Mesendoderm (in vitro differentiated cells): ENCODE data around the gene KIAA1328.

ENCODE experiments used
- DNase-seq: peaks from one replicate; pipeline ENCODE4 v3.0.0; 2013
- H2AK5ac ChIP-seq: 2 replicates; pipeline ENCODE4 v1.6.1; 2013; ENCODE audit warnings: low read length, inconsistent platforms
- H2BK120ac ChIP-seq: 2 replicates; pipeline ENCODE4 v1.6.1; 2013; ENCODE audit warnings: low read depth, mild to moderate bottlenecking, low read length, moderate library complexity, mixed read lengths
- H2BK15ac ChIP-seq: replicated peaks from 2 replicates; pipeline ENCODE4 v1.6.1; 2013; ENCODE audit warnings: low read depth, mild to moderate bottlenecking, moderate library complexity
- H2BK5ac ChIP-seq: 2 replicates; pipeline ENCODE4 v1.6.1; 2013; ENCODE audit warnings: low read length, inconsistent platforms
- H3K18ac ChIP-seq: 2 replicates; pipeline ENCODE4 v1.6.1; 2013; ENCODE audit warnings: mild to moderate bottlenecking, low read length, mixed read lengths
- H3K23ac ChIP-seq: one replicate; pipeline ENCODE4 v1.6.1; 2013; ENCODE audit warnings: low read length
- H3K27ac ChIP-seq: 2 replicates; pipeline ENCODE4 v1.5.1; 2013; ENCODE audit warnings: low read depth, mild to moderate bottlenecking, inconsistent platforms, low read length, moderate library complexity
- H3K27me3 ChIP-seq: 2 replicates; pipeline ENCODE4 v1.6.1; 2013; ENCODE audit warnings: low read length, control low read depth, mild to moderate bottlenecking, inconsistent platforms; ENCODE audit not compliant: insufficient read depth, poor library complexity
- H3K36me3 ChIP-seq: 2 replicates; pipeline ENCODE4 v1.6.1; 2013; ENCODE audit warnings: low read length, inconsistent platforms; ENCODE audit not compliant: control insufficient read depth, insufficient read depth
- H3K4ac ChIP-seq: one replicate; pipeline ENCODE4 v1.6.1; 2013; ENCODE audit warnings: low read depth, mild to moderate bottlenecking, low read length, moderate library complexity
- H3K4me1 ChIP-seq: 2 replicates; pipeline ENCODE4 v1.6.1; 2013; ENCODE audit warnings: low read depth, low read length, inconsistent platforms; ENCODE audit not compliant: control insufficient read depth
- H3K4me2 ChIP-seq: 2 replicates; pipeline ENCODE4 v1.6.1; 2013; ENCODE audit warnings: low read length
- H3K4me3 ChIP-seq: 2 replicates; pipeline ENCODE4 v1.5.1; 2013; ENCODE audit warnings: mild to moderate bottlenecking, low read length
- H3K56ac ChIP-seq: one replicate; pipeline ENCODE4 v1.6.1; 2013; ENCODE audit warnings: low read length
- H3K79me1 ChIP-seq: 2 replicates; pipeline ENCODE4 v1.6.1; 2013; ENCODE audit warnings: low read length, inconsistent platforms
- H3K79me2 ChIP-seq: 2 replicates; pipeline ENCODE4 v1.6.1; 2013; ENCODE audit warnings: mild to moderate bottlenecking, low read length; ENCODE audit not compliant: control insufficient read depth, insufficient read depth
- H3K9ac ChIP-seq: 2 replicates; pipeline ENCODE4 v1.6.1; 2013; ENCODE audit warnings: low read length, inconsistent platforms
- H4K5ac ChIP-seq: one replicate; pipeline ENCODE4 v1.6.1; 2013; ENCODE audit warnings: low read length
- H4K8ac ChIP-seq: one replicate; pipeline ENCODE4 v1.6.1; 2013; ENCODE audit warnings: low read depth, mild to moderate bottlenecking, control low read depth, low read length, moderate library complexity
- WGBS: extraction: QIAGEN DNeasy Blood & Tissue Kit; methylation state at CpG from one replicate; pipeline ENCODE4 v1.1.7; 2013; ENCODE audit warnings: low lambda C conversion rate, missing lambda C conversion rate; ENCODE audit not compliant: insufficient coverage; ENCODE audit errors: extremely low coverage; 5-methylcytosine and 5-hydroxymethylcytosine counted together

Gene KIAA1328

GRCh38 chr18:36934884-36935283 lies 106.0 kb downstream of the KIAA1328 start:
- Histone ChIP-seq H3K4me1 (no peaks in the 10 kb centered on the region), H2AK5ac (no peak overlapping the region), H4K8ac (no peak overlapping the region), H3K18ac (no peak overlapping the region), H3K79me2 (no peaks in the 10 kb centered on the region), H4K5ac (no peak overlapping the region), H3K4ac (no peak overlapping the region), H2BK5ac (no peak overlapping the region), H2BK15ac (no peak overlapping the region), H3K27me3 (no peaks in the 10 kb centered on the region), H3K36me3 (no peaks in the 10 kb centered on the region), H3K56ac (no peak overlapping the region), H3K27ac (no peak overlapping the region), H3K9ac (no peak overlapping the region), H3K4me3 (no peak overlapping the region), H3K79me1 (no peaks in the 10 kb centered on the region), H3K4me2 (no peak overlapping the region), H3K23ac (no peak overlapping the region), H2BK120ac (no peak overlapping the region)
- DNase-seq, result no peak
- WGBS, result no CpG with 5 or more reads among the region's 1 CpG

GRCh38 chr18:36942264-36942663 lies 113.3 kb downstream of the KIAA1328 start:
- DNase-seq, result peak; percentile 53

DNA sequence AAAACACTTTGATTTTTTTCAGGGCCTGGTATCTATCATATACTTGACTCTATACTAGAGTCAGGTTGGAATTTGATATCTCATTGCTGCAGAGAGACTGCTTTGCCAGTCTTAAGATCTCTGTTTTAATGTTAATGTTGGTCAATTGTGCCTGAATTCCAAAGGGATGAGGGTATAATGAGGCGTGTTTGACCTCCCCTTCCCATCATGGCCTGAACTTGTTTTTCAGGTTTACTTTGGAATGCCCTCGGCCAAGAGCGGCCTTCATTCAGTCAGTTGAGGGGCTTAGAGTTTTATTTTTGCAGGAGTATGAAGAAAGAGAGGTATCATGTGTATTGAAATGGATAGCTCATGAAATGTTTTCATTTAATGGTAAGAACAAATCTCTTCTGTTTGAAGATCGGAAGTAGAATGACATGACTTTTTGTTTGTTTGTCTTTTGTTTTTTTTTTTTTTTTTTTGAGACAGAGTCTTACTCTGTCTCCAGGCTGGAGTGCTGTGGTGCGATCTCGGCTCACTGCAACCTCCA lies 119.0 kb downstream of the KIAA1328 start:
- WGBS, result no CpG with 5 or more reads among the region's 6 CpGs
- H3K27ac ChIP-seq, result peak overlapping the region; percentile 17
- no peak overlapping the region for H3K9ac ChIP-seq
- peak; percentile 97 for DNase-seq
- H3K27me3 ChIP-seq, result no peaks in the 10 kb centered on the region
- no peak overlapping the region for H2BK120ac ChIP-seq
- H4K5ac ChIP-seq, result no peak overlapping the region
- no peak overlapping the region for H2BK5ac ChIP-seq
- H3K18ac ChIP-seq, result no peak overlapping the region
- no peak overlapping the region for H3K56ac ChIP-seq
- H3K79me1 ChIP-seq, result no peaks in the 10 kb centered on the region
- no peak overlapping the region for H3K4me2 ChIP-seq
- no peak overlapping the region for H3K4ac ChIP-seq
- H3K4me1 ChIP-seq, result peaks cover 4% of the 10 kb centered on the region
- H3K36me3 ChIP-seq, result no peaks in the 10 kb centered on the region
- H2AK5ac ChIP-seq, result no peak overlapping the region
- H3K23ac ChIP-seq, result no peak overlapping the region
- no peak overlapping the region for H4K8ac ChIP-seq
- no peaks in the 10 kb centered on the region for H3K79me2 ChIP-seq
- no peak overlapping the region for H2BK15ac ChIP-seq
- no peak overlapping the region for H3K4me3 ChIP-seq

More at GRCh38 chr18:36942264-36942663, 113.3 kb downstream of the KIAA1328 start:
- H3K27ac ChIP-seq, result no peak overlapping the region
- H3K79me1 ChIP-seq, result no peaks in the 10 kb centered on the region
- no peak overlapping the region for H2AK5ac ChIP-seq
- no peak overlapping the region for H3K4ac ChIP-seq
- H4K8ac ChIP-seq, result no peak overlapping the region
- no peak overlapping the region for H4K5ac ChIP-seq
- H2BK5ac ChIP-seq, result no peak overlapping the region
- no peak overlapping the region for H3K4me2 ChIP-seq
- no peak overlapping the region for H3K9ac ChIP-seq
- H3K56ac ChIP-seq, result no peak overlapping the region
- H2BK15ac ChIP-seq, result no peak overlapping the region
- no peak overlapping the region for H3K18ac ChIP-seq
- H3K79me2 ChIP-seq, result no peaks in the 10 kb centered on the region
- peaks cover 2% of the 10 kb centered on the region for H3K4me1 ChIP-seq
- no peaks in the 10 kb centered on the region for H3K36me3 ChIP-seq
- no peak overlapping the region for H3K23ac ChIP-seq
- no peaks in the 10 kb centered on the region for H3K27me3 ChIP-seq
- no peak overlapping the region for H3K4me3 ChIP-seq
- no peak overlapping the region for H2BK120ac ChIP-seq
- no CpG with 5 or more reads among the region's 6 CpGs for WGBS

DNA sequence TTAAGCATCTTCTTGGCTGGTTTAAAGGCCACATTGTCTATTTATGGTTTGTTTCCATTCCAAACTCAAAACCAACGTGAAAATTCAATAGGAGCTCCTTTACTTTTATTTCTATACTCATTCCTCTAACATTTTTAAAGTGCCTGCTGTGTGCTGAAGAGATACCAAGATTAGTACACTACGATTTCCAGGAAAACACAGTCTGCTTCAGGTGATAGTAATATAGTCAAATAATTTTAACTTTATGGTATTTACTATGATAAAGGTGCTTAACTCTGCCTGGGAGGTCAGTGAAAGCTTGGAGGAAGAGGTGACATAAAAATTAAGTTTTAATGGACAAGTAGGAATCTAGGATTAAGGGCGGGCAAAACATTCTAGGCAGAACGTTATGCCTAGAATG lies 121.4 kb downstream of the KIAA1328 start:
- peaks cover 4% of the 10 kb centered on the region for H3K4me1 ChIP-seq
- no CpG with 5 or more reads among the region's 4 CpGs for WGBS
- no peak overlapping the region for H4K8ac ChIP-seq
- no peak overlapping the region for H3K9ac ChIP-seq
- no peak overlapping the region for H3K4me3 ChIP-seq
- no peak for DNase-seq
- H3K27me3 ChIP-seq, result no peaks in the 10 kb centered on the region
- H3K23ac ChIP-seq, result no peak overlapping the region
- H3K36me3 ChIP-seq, result no peaks in the 10 kb centered on the region
- H3K79me1 ChIP-seq, result no peaks in the 10 kb centered on the region
- no peak overlapping the region for H3K4me2 ChIP-seq
- no peak overlapping the region for H2AK5ac ChIP-seq
- no peak overlapping the region for H2BK5ac ChIP-seq
- H3K79me2 ChIP-seq, result no peaks in the 10 kb centered on the region
- no peak overlapping the region for H2BK120ac ChIP-seq
- no peak overlapping the region for H2BK15ac ChIP-seq
- no peak overlapping the region for H3K18ac ChIP-seq
- no peak overlapping the region for H3K56ac ChIP-seq
- no peak overlapping the region for H3K4ac ChIP-seq
- H3K27ac ChIP-seq, result no peak overlapping the region
- no peak overlapping the region for H4K5ac ChIP-seq

- Histone ChIP-seq H3K18ac (no peak overlapping the region), H3K36me3 (no peaks in the 10 kb centered on the region), H3K79me2 (no peaks in the 10 kb centered on the region), H3K4me2 (no peak overlapping the region), H3K56ac (no peak overlapping the region), H3K79me1 (no peaks in the 10 kb centered on the region), H2BK15ac (no peak overlapping the region), H3K27ac (no peak overlapping the region), H3K4me1 (peaks cover 4% of the 10 kb centered on the region), H3K4me3 (no peak overlapping the region), H4K8ac (no peak overlapping the region), H3K4ac (no peak overlapping the region), H3K9ac (no peak overlapping the region), H3K27me3 (no peaks in the 10 kb centered on the region), H4K5ac (no peak overlapping the region), H2BK5ac (no peak overlapping the region), H2BK120ac (no peak overlapping the region), H3K23ac (no peak overlapping the region), H2AK5ac (no peak overlapping the region)
- DNase-seq, result no peak
- no CpG with 5 or more reads among the region's 2 CpGs for WGBS
Observed at GRCh38 chr18:36950960-36951359, 122.0 kb downstream of the KIAA1328 start.

DNA sequence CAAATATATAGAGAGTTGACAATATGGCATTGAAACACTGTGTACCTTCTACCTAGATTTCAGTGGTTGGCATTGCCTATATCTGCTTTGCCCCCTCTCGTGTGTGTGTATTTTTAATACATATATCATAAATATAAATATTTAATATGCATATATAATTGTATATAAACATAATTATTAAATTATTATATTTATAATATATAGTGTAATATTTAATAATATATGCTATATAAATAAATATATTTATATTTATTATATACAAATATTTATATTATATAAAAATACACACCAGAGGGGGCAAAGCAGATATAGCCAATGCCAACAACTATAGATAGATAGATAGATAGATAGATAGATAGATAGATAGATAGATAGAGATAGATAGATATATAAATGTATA lies 124.1 kb downstream of the KIAA1328 start:
- H3K4me2 ChIP-seq, result no peak overlapping the region
- no peak overlapping the region for H2BK15ac ChIP-seq
- H3K79me1 ChIP-seq, result no peaks in the 10 kb centered on the region
- H3K36me3 ChIP-seq, result no peaks in the 10 kb centered on the region
- H3K27me3 ChIP-seq, result no peaks in the 10 kb centered on the region
- H2AK5ac ChIP-seq, result no peak overlapping the region
- H4K8ac ChIP-seq, result no peak overlapping the region
- H3K9ac ChIP-seq, result no peak overlapping the region
- H3K56ac ChIP-seq, result no peak overlapping the region
- no peak for DNase-seq
- H2BK120ac ChIP-seq, result no peak overlapping the region
- no peak overlapping the region for H3K4ac ChIP-seq
- H3K23ac ChIP-seq, result no peak overlapping the region
- H2BK5ac ChIP-seq, result no peak overlapping the region
- no peak overlapping the region for H3K18ac ChIP-seq
- WGBS, result no CpG with 5 or more reads among the region's 1 CpG
- peaks cover 2% of the 10 kb centered on the region for H3K4me1 ChIP-seq
- H4K5ac ChIP-seq, result no peak overlapping the region
- no peak overlapping the region for H3K27ac ChIP-seq
- H3K79me2 ChIP-seq, result no peaks in the 10 kb centered on the region
- no peak overlapping the region for H3K4me3 ChIP-seq
